HEK293 (cell line): ENCODE data around the gene RGSL1.

Experiments
- CTCF ChIA-PET: fragments of 350-600 bp; formaldehyde crosslinking; extraction: SDS; loops from one replicate; lab custom pipeline; 2021; ENCODE audit warnings: antibody characterized with exemption; lab: Yijun Ruan, JAX
- POLR2A ChIA-PET: fragments of 300-600 bp; formaldehyde crosslinking; extraction: SDS; loops from one replicate; lab custom pipeline; 2020; ENCODE audit warnings: antibody characterized with exemption, inconsistent platforms; lab: Yijun Ruan, JAX
- H3K27ac ChIP-seq: fragments of 200-500 bp; sonication (Bioruptor generic); 2 replicates; pipeline ENCODE4 v1.5.1; 2014; ENCODE audit warnings: low read depth, low read length, control low read depth, inconsistent platforms; ENCODE audit errors: extremely low read depth
- H3K36me3 ChIP-seq, 2 experiments: fragments of 200-500 bp in 1 of 2; sonication (Bioruptor generic) in 1 of 2; 1 replicate in 1 of 2; 2 replicates in 1 of 2; pipeline ENCODE4 v1.5.1; 2014 to 2017; ENCODE audit warnings: inconsistent platforms in 2 of 2, low read length in 2 of 2; ENCODE audit not compliant: control insufficient read depth in 2 of 2, insufficient read depth in 1 of 2
- H3K4me1 ChIP-seq: fragments of 200-500 bp; sonication (Bioruptor generic); 2 replicates; pipeline ENCODE4 v1.5.1; 2014; ENCODE audit warnings: mild to moderate bottlenecking, low read length, inconsistent platforms; ENCODE audit not compliant: control insufficient read depth, insufficient read depth
- H3K4me3 ChIP-seq: 2 replicates; pipeline ENCODE4 v1.5.1; 2011; ENCODE audit warnings: low read depth, mild to moderate bottlenecking, control low read depth, low read length, moderate library complexity
- H3K9me3 ChIP-seq: fragments of 200-500 bp; sonication (Bioruptor generic); 2 replicates; pipeline ENCODE4 v1.5.1; 2014; ENCODE audit warnings: low read depth, low read length, inconsistent platforms; ENCODE audit not compliant: control insufficient read depth, insufficient read depth
- EGR2 ChIP-seq: fragments of 450-650 bp; formaldehyde crosslinking; IDR thresholded peaks from 2 replicates; pipeline ENCODE4 v1.5.1; 2016; ENCODE audit warnings: low read depth, missing biosample characterization, missing genetic modification characterization
- KLF1 ChIP-seq: fragments of 450-650 bp; formaldehyde crosslinking; IDR thresholded peaks from 2 replicates; pipeline ENCODE4 v1.5.1; 2016; ENCODE audit warnings: missing biosample characterization, missing genetic modification characterization
- KLF7 ChIP-seq: fragments of 450-650 bp; formaldehyde crosslinking; IDR thresholded peaks from 2 replicates; pipeline ENCODE4 v1.5.1; 2016; ENCODE audit warnings: missing biosample characterization, missing genetic modification characterization, borderline replicate concordance
- PATZ1 ChIP-seq: fragments of 450-650 bp; formaldehyde crosslinking; IDR thresholded peaks from 2 replicates; pipeline ENCODE4 v1.5.1; 2016; ENCODE audit warnings: missing biosample characterization, missing genetic modification characterization
- PRDM6 ChIP-seq: fragments of 450-650 bp; formaldehyde crosslinking; IDR thresholded peaks from 2 replicates; pipeline ENCODE4 v1.5.1; 2017; ENCODE audit warnings: missing biosample characterization, missing genetic modification characterization
- ZBTB11 ChIP-seq: fragments of 450-650 bp; formaldehyde crosslinking; conservative IDR thresholded peaks from 2 replicates; pipeline ENCODE4 v1.5.1; 2016; ENCODE audit warnings: low read depth, missing biosample characterization, missing genetic modification characterization
- ZBTB21 ChIP-seq: fragments of 450-650 bp; formaldehyde crosslinking; IDR thresholded peaks from 2 replicates; pipeline ENCODE4 v1.5.1; 2017; ENCODE audit warnings: missing biosample characterization, missing genetic modification characterization
- ZBTB26 ChIP-seq: fragments of 450-650 bp; formaldehyde crosslinking; optimal IDR thresholded peaks from 2 replicates; pipeline ENCODE3; 2016; ENCODE audit warnings: missing biosample characterization, mild to moderate bottlenecking, missing genetic modification characterization
- ZFP41 ChIP-seq: fragments of 450-650 bp; formaldehyde crosslinking; IDR thresholded peaks from 2 replicates; pipeline ENCODE4 v1.5.1; 2016; ENCODE audit warnings: missing biosample characterization, missing genetic modification characterization, borderline replicate concordance
- ZNF155 ChIP-seq: fragments of 450-650 bp; formaldehyde crosslinking; IDR thresholded peaks from 2 replicates; pipeline ENCODE4 v1.5.1; 2016; ENCODE audit warnings: missing biosample characterization, missing genetic modification characterization
- ZNF16 ChIP-seq: fragments of 450-650 bp; formaldehyde crosslinking; IDR thresholded peaks from 2 replicates; pipeline ENCODE4 v1.5.1; 2016; ENCODE audit warnings: low read depth, missing biosample characterization, missing genetic modification characterization
- ZNF174 ChIP-seq: fragments of 450-650 bp; formaldehyde crosslinking; IDR thresholded peaks from 2 replicates; pipeline ENCODE4 v1.5.0; 2017; ENCODE audit warnings: missing biosample characterization, mild to moderate bottlenecking, missing genetic modification characterization
- ZNF24 ChIP-seq: fragments of 450-650 bp; formaldehyde crosslinking; IDR thresholded peaks from 2 replicates; pipeline ENCODE4 v1.5.1; 2016; ENCODE audit warnings: missing biosample characterization, missing genetic modification characterization
- ZNF354C ChIP-seq: fragments of 450-650 bp; formaldehyde crosslinking; IDR thresholded peaks from 2 replicates; pipeline ENCODE4 v1.5.1; 2016; ENCODE audit warnings: missing biosample characterization, missing genetic modification characterization, low read depth, borderline replicate concordance
- ZNF416 ChIP-seq: fragments of 450-650 bp; formaldehyde crosslinking; IDR thresholded peaks from 2 replicates; pipeline ENCODE4 v1.5.1; 2016; ENCODE audit warnings: missing biosample characterization, missing genetic modification characterization
- ZNF501 ChIP-seq: fragments of 450-650 bp; formaldehyde crosslinking; IDR thresholded peaks from 2 replicates; pipeline ENCODE4 v1.5.1; 2016; ENCODE audit warnings: missing biosample characterization, missing genetic modification characterization
- ZNF521 ChIP-seq: fragments of 450-650 bp; formaldehyde crosslinking; IDR thresholded peaks from 2 replicates; pipeline ENCODE4 v1.5.1; 2017; ENCODE audit warnings: missing biosample characterization, mild to moderate bottlenecking, missing genetic modification characterization
- ZNF544 ChIP-seq: fragments of 450-650 bp; formaldehyde crosslinking; IDR thresholded peaks from 2 replicates; pipeline ENCODE4 v1.5.0; 2017; ENCODE audit warnings: missing biosample characterization, missing genetic modification characterization
- ZNF580 ChIP-seq: fragments of 450-650 bp; formaldehyde crosslinking; IDR thresholded peaks from 2 replicates; pipeline ENCODE4 v1.5.1; 2016; ENCODE audit warnings: missing biosample characterization, missing genetic modification characterization
- ZNF600 ChIP-seq: fragments of 450-650 bp; formaldehyde crosslinking; IDR thresholded peaks from 2 replicates; pipeline ENCODE4 v1.5.1; 2016; ENCODE audit warnings: missing biosample characterization, missing genetic modification characterization
- ZNF623 ChIP-seq: fragments of 450-650 bp; formaldehyde crosslinking; IDR thresholded peaks from 2 replicates; pipeline ENCODE4 v1.5.1; 2016; ENCODE audit warnings: missing biosample characterization, missing genetic modification characterization
- ZNF624 ChIP-seq: fragments of 450-650 bp; formaldehyde crosslinking; IDR thresholded peaks from 2 replicates; pipeline ENCODE4 v1.5.1; 2017; ENCODE audit warnings: missing biosample characterization, missing genetic modification characterization
- ZNF692 ChIP-seq: fragments of 450-650 bp; formaldehyde crosslinking; IDR thresholded peaks from 2 replicates; pipeline ENCODE4 v1.5.1; 2016; ENCODE audit warnings: missing biosample characterization, missing genetic modification characterization
- ZNF747 ChIP-seq: fragments of 450-650 bp; formaldehyde crosslinking; IDR thresholded peaks from 2 replicates; pipeline ENCODE4 v1.5.1; 2016; ENCODE audit warnings: missing biosample characterization, missing genetic modification characterization
- ZNF776 ChIP-seq: fragments of 450-650 bp; formaldehyde crosslinking; IDR thresholded peaks from 2 replicates; pipeline ENCODE4 v1.5.0; 2017; ENCODE audit warnings: missing biosample characterization, missing genetic modification characterization, borderline replicate concordance
- ZSCAN23 ChIP-seq: fragments of 450-650 bp; formaldehyde crosslinking; IDR thresholded peaks from 2 replicates; pipeline ENCODE4 v1.5.1; 2016; ENCODE audit warnings: missing biosample characterization, missing genetic modification characterization

The RGSL1 gene

GRCh38 chr1:182575540-182576149 lies 125.7 kb downstream of the RGSL1 start:
- H3K4me1 ChIP-seq: no peaks in the 10 kb centered on the region
- H3K9me3 ChIP-seq: no peaks in the 10 kb centered on the region
- no peak overlapping the region for H3K27ac ChIP-seq
- ChIA-PET POLR2A (no interaction called here), CTCF (interaction anchor here (0.5 to 1.9 kb wide), 4 partner anchors 19 to 1539 kb away, joined by 3 to 5 read pairs (median 4); no protein-coding TSS in a partner anchor)
- no peak for TF ChIP-seq ZNF580 (tag by site-specific recombination)
- TF ChIP-seq KLF1 (tag by site-specific recombination): no peak
- TF ChIP-seq ZNF24 (tag by site-specific recombination): no peak
- TF ChIP-seq ZNF501 (tag by site-specific recombination): no peak
- TF ChIP-seq KLF7 (tag by site-specific recombination): no peak
- TF ChIP-seq EGR2 (tag by site-specific recombination): no peak
- no peak for TF ChIP-seq ZNF624
- TF ChIP-seq ZNF155: no peak
- TF ChIP-seq ZNF354C: no peak
- no peak for TF ChIP-seq ZNF521 (tag by site-specific recombination)
- no peak for TF ChIP-seq ZBTB21 (tag by site-specific recombination)
- TF ChIP-seq, all 188 proteins: peak for 0
- Histone ChIP-seq H3K36me3 (peaks cover 0 to 24% of the 10 kb centered on the region in 2 experiments; a peak in 1 of 3 replicates), H3K4me3 (no peak overlapping the region)

GRCh38 chr1:182580736-182581135 lies 130.8 kb downstream of the RGSL1 start:
- ChIA-PET POLR2A (no interaction called here), CTCF (no interaction called here)
- Histone ChIP-seq H3K9me3 (no peaks in the 10 kb centered on the region), H3K27ac (no peak overlapping the region), H3K36me3 (peaks cover 0 to 28% of the 10 kb centered on the region in 2 experiments; a peak in 1 of 3 replicates), H3K4me1 (no peaks in the 10 kb centered on the region), H3K4me3 (no peak overlapping the region)
- TF ChIP-seq ZNF776 (tag by site-specific recombination) (no peak), ZNF174 (no peak), ZNF747 (tag by site-specific recombination) (no peak), ZBTB26 (tag by site-specific recombination) (no peak), ZNF623 (tag by site-specific recombination) (no peak), ZNF544 (no peak), ZFP41 (no peak), PRDM6 (tag by site-specific recombination) (no peak), ZNF692 (no peak), ZNF416 (tag by site-specific recombination) (no peak), PATZ1 (tag by site-specific recombination) (no peak), ZBTB11 (tag by site-specific recombination) (no peak), ZSCAN23 (tag by site-specific recombination) (no peak), ZNF600 (tag by site-specific recombination) (no peak), ZNF16 (no peak)
